ENCODE measurements around the gene ZNF692. TPM values are rescaled to one million over a fixed set of nuclear protein-coding genes. Genes with fewer than 3 reads are reported as not detected.

Gene ZNF692
- total and polyA plus RNA-seq, 2 of the 13 experiments (the other 11 are each of a cell fraction or from before 2014, with no cell fraction given): 27.3 to 45.8 TPM

- TF ChIP-seq, protein P1, sequence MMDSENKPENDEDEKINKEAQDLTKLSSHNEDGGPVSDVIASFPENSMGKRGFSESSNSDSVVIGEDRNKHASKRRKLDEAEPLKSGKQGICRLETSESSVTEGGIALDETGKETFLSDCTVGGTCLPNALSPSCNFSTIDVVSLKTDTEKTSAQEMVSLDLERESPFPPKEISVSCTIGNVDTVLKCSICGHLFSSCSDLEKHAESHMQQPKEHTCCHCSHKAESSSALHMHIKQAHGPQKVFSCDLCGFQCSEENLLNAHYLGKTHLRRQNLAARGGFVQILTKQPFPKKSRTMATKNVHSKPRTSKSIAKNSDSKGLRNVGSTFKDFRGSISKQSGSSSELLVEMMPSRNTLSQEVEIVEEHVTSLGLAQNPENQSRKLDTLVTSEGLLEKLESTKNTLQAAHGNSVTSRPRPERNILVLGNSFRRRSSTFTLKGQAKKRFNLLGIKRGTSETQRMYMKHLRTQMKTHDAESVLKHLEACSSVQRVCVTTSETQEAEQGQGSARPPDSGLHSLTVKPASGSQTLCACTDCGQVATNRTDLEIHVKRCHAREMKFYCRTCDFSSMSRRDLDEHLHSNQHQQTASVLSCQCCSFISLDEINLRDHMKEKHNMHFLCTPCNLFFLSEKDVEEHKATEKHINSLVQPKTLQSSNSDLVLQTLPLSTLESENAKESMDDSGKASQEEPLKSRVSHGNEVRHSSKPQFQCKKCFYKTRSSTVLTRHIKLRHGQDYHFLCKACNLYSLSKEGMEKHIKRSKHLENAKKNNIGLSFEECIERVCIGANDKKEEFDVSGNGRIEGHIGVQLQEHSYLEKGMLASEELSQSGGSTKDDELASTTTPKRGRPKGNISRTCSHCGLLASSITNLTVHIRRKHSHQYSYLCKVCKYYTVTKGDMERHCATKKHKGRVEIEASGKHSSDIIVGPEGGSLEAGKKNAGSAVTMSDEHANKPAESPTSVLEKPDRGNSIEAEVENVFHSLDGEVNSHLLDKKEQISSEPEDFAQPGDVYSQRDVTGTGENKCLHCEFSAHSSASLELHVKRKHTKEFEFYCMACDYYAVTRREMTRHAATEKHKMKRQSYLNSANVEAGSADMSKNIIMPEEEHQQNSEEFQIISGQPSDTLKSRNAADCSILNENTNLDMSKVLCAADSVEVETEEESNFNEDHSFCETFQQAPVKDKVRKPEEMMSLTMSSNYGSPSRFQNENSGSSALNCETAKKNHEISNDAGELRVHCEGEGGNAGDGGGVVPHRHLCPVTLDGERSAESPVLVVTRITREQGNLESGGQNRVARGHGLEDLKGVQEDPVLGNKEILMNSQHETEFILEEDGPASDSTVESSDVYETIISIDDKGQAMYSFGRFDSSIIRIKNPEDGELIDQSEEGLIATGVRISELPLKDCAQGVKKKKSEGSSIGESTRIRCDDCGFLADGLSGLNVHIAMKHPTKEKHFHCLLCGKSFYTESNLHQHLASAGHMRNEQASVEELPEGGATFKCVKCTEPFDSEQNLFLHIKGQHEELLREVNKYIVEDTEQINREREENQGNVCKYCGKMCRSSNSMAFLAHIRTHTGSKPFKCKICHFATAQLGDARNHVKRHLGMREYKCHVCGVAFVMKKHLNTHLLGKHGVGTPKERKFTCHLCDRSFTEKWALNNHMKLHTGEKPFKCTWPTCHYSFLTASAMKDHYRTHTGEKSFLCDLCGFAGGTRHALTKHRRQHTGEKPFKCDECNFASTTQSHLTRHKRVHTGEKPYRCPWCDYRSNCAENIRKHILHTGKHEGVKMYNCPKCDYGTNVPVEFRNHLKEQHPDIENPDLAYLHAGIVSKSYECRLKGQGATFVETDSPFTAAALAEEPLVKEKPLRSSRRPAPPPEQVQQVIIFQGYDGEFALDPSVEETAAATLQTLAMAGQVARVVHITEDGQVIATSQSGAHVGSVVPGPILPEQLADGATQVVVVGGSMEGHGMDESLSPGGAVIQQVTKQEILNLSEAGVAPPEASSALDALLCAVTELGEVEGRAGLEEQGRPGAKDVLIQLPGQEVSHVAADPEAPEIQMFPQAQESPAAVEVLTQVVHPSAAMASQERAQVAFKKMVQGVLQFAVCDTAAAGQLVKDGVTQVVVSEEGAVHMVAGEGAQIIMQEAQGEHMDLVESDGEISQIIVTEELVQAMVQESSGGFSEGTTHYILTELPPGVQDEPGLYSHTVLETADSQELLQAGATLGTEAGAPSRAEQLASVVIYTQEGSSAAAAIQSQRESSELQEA (CRISPR knock-in tag; IDR thresholded peaks at IDR 0.05; ENCODE audit: not compliant biosample characterization): no peak
- no peak for TF ChIP-seq ZNF770 (CRISPR knock-in tag; IDR thresholded peaks at IDR 0.05)
Observed at GRCh38 chr1:248860007-248860406, 1.1 kb upstream of the ZNF692 start (continued).

All from HepG2 (cell line).